GM12801 (cell line): Measurements from ENCODE around the gene ABCB9.

Experiments
- TF ChIP-seq, protein P1 (sequence below): IDR thresholded peaks from one replicate; pipeline ENCODE4 v1.5.1; 2011; ENCODE audit warnings: control low read depth; ENCODE audit not compliant: insufficient read length; ENCODE audit errors: extremely low read depth

The ABCB9 gene

GRCh38 chr12:122896662-122897061, 69.6 kb downstream of the ABCB9 start:
- TF ChIP-seq, protein P1, sequence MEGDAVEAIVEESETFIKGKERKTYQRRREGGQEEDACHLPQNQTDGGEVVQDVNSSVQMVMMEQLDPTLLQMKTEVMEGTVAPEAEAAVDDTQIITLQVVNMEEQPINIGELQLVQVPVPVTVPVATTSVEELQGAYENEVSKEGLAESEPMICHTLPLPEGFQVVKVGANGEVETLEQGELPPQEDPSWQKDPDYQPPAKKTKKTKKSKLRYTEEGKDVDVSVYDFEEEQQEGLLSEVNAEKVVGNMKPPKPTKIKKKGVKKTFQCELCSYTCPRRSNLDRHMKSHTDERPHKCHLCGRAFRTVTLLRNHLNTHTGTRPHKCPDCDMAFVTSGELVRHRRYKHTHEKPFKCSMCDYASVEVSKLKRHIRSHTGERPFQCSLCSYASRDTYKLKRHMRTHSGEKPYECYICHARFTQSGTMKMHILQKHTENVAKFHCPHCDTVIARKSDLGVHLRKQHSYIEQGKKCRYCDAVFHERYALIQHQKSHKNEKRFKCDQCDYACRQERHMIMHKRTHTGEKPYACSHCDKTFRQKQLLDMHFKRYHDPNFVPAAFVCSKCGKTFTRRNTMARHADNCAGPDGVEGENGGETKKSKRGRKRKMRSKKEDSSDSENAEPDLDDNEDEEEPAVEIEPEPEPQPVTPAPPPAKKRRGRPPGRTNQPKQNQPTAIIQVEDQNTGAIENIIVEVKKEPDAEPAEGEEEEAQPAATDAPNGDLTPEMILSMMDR, result no peak

- TF ChIP-seq, protein P1, result no peak
These were observed 70.3 kb downstream of the ABCB9 start, which contains the start of gene VPS37B for GRCh38 chr12:122895704-122896636. Gene VPS37B, minus strand, starts transcription at chr12:122896124. Its CDS starts 62 bp downstream, at chr12:122896062.

GRCh38 chr12:122895320-122895703, 71.0 kb downstream of the ABCB9 start:
- TF ChIP-seq, protein P1, result no peak

GRCh38 chr12:122894193-122895121, 71.8 kb downstream of the ABCB9 start:
- TF ChIP-seq, protein P1, result no peak

DNA sequence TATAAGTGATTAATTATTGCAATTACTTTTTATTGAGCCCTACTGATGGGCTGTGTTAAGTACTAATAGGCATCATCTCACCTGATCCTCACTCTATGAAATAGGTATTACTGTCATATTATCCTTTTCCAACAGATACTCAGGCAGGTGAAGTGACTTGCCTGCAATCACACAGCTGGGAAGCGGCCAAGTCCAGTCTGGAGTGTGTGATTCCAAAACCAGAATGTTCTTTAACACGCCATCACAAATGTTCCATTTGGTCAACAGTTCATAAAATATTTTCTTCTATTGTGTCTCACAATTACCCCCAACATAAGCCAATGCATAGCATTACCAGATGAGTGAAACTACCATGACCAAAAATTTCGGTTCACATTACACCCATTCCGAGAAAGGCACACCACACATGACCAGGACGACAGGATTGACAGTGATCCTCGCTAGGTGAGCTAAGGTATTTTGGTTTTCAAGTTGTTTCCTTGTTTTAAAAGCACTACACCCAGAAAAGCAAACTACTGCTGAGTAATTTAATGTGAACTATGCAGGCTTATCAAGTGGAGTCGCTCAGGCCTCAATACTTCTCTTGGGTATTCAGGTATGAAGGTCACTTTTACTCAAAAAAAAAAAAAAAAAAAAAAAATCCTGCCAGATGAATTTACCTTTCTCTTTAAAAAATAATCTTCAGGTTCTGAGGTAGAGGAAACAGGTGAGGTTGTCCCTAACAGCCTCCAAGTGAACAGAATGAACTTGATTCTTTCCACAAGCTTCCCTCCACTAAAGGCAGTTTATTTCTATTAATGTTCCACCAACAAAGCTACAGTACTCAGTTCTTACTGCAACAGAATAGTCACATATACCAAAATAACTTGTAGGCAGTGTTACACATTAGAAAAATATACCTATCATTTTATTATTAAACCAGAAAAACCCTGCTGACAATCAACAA, 72.8 kb downstream of the ABCB9 start:
- TF ChIP-seq, protein P1, result no peak

DNA sequence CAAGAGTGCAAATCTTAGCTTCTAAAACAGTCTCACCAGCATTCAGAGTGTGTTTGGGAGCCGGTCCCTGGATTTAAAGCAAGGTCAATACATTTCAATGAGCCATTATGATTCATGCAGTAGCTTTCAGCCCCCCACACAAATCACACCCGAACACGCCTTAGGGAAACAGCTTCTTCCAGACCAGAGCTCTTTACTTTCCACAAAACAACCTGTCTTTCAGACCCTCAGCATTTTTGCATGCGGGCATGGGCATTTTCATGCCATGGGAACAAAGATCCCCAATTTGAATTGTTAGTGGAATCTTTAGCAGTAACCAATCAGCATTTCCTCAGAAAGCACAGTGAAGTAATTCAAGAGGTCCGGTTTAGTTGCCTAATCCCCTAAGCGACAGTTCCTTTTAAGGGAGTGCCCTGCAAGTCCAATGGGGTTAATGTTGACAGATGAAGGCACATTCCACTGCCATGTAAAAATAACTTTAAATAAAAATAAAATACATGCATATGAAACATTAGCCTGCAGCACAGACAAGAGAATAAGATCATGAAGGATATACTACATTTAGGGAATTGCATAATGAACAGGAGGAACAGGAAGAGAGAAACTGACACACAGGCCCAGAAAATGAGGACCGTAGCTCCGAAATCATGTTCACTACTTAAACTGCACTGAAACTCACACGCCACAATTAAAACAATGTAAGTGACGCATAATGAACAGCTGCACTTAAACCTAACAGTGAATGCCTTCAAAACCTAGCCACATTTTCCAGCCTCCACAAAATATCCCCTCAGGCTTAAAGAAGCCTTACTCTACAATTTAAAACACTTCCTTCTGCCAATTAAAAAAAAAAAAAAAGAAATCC, 74.4 kb downstream of the ABCB9 start:
- TF ChIP-seq, protein P1, result no peak
